OCI-LY7 (cell line): ENCODE data around the gene ZDHHC8.

Experiments used
- CTCF ChIP-seq: fragments of 200-600 bp; sonication (generic); conservative IDR thresholded peaks from 2 replicates; pipeline ENCODE4 v1.5.1; 2014; ENCODE audit warnings: mild to moderate bottlenecking, antibody characterized with exemption, low read length, moderate library complexity, mixed read lengths
- EZH2phosphoT487 ChIP-seq: fragments of 200-600 bp; sonication (generic); IDR thresholded peaks from 2 replicates; pipeline ENCODE4 v1.6.1; 2018; ENCODE audit warnings: low read depth, borderline replicate concordance, mild to moderate bottlenecking, mixed run types, antibody characterized with exemption, low read length, moderate library complexity, mixed read lengths

- no peak for TF ChIP-seq CTCF
- TF ChIP-seq EZH2phosphoT487, result no peak
Observed at GRCh38 chr22:20175597-20175900, 43.9 kb downstream of the ZDHHC8 start.
